CD8-positive, alpha-beta memory T cell (primary cell): ENCODE measurements around the gene AARS2. TPM values are rescaled to one million over a fixed set of nuclear protein-coding genes. Genes with fewer than 3 reads are reported as not detected.

Experiments
- CTCF ChIA-PET: fragments of 350-600 bp; sonication (Branson Sonifier 250); formaldehyde crosslinking; loops from one replicate; lab custom pipeline; 2021; ENCODE audit warnings: antibody characterized with exemption; lab: Charles Lee
- POLR2A ChIA-PET: fragments of 350-600 bp; sonication (Branson Sonifier 250); formaldehyde crosslinking; loops from one replicate; lab custom pipeline; 2021; ENCODE audit warnings: antibody characterized with exemption; lab: Charles Lee
- DNase-seq, 5 donors: peaks; one replicate each; pipeline versions ENCODE4 v3.0.0 to v3.0.0-alpha.2; 2020 to 2022; ENCODE audit warnings: mixed read lengths in 1 of 5
- H3K27ac ChIP-seq: one replicate; pipeline ENCODE4 v1.7.0; 2013; ENCODE audit warnings: low read depth, mild to moderate bottlenecking, low read length, moderate library complexity
- H3K27me3 ChIP-seq: 2 replicates; pipeline ENCODE4 v1.7.0; 2013; ENCODE audit warnings: low read length, mild to moderate bottlenecking; ENCODE audit not compliant: insufficient read depth, poor library complexity, severe bottlenecking
- H3K36me3 ChIP-seq: 2 replicates; pipeline ENCODE4 v1.7.0; 2013; ENCODE audit warnings: mild to moderate bottlenecking, low read length, moderate library complexity; ENCODE audit not compliant: insufficient read depth
- H3K4me1 ChIP-seq: 2 replicates; pipeline ENCODE4 v1.7.0; 2013; ENCODE audit warnings: mild to moderate bottlenecking, low read length, moderate library complexity; ENCODE audit not compliant: insufficient read depth
- H3K4me3 ChIP-seq: 2 replicates; pipeline ENCODE4 v1.7.0; 2013; ENCODE audit warnings: mild to moderate bottlenecking, low read length
- H3K9me3 ChIP-seq: 2 replicates; pipeline ENCODE4 v1.7.0; 2013; ENCODE audit warnings: mild to moderate bottlenecking, low read length
- H3K27ac Mint-ChIP-seq, 8 donors: one replicate each; pipeline ENCODE4 v1.8.0; 2020 to 2021; ENCODE audit warnings: mixed read lengths in 8 of 8, mild to moderate bottlenecking in 6 of 8, inconsistent platforms in 3 of 8, moderate library complexity in 3 of 8
- H3K27me3 Mint-ChIP-seq, 2 donors: one replicate each; pipeline ENCODE4 v1.8.0; 2020 to 2021; ENCODE audit warnings: mixed read lengths in 2 of 2, mild to moderate bottlenecking in 1 of 2, moderate library complexity in 1 of 2
- H3K36me3 Mint-ChIP-seq, 3 donors: one replicate each; pipeline ENCODE4 v1.8.0; 2020 to 2021; ENCODE audit warnings: mixed read lengths in 3 of 3, inconsistent platforms in 1 of 3, mild to moderate bottlenecking in 1 of 3
- H3K4me1 Mint-ChIP-seq, 3 donors: one replicate each; pipeline ENCODE4 v1.8.0; 2020 to 2021; ENCODE audit warnings: mixed read lengths in 3 of 3, inconsistent platforms in 1 of 3, mild to moderate bottlenecking in 1 of 3
- H3K4me3 Mint-ChIP-seq, 7 donors: one replicate each; pipeline ENCODE4 v1.8.0; 2020 to 2021; ENCODE audit warnings: mixed read lengths in 7 of 7, mild to moderate bottlenecking in 6 of 7, moderate library complexity in 4 of 7, inconsistent platforms in 2 of 7
- H3K9me3 Mint-ChIP-seq, 5 donors: one replicate each; pipeline ENCODE4 v1.8.0; 2020 to 2022; ENCODE audit warnings: mixed read lengths in 5 of 5, mild to moderate bottlenecking in 3 of 5, moderate library complexity in 2 of 5, inconsistent platforms in 1 of 5
- polyA plus RNA-seq: library from polyadenylated mRNA; unstranded; fragments of 300-500 nt; fragmentation: Illumina TruSeq; gene quantifications from one replicate; pipeline ENCODE4 v1.2.3, GENCODE V29; 2021
- total RNA-seq, 2 experiments: library from RNA; stranded (reverse); gene quantifications; one replicate each; pipeline ENCODE4 v1.2.3, GENCODE V29; 2021

Gene AARS2
- total and polyA plus RNA-seq, 3 experiments from 2014 or later = 10.4 to 27.7 (median 25.8) TPM

- Mint-ChIP-seq H3K4me3 (no peak overlapping the region), H3K27ac (no peak overlapping the region), H3K9me3 (no peaks in the 10 kb centered on the region), H3K4me1 (no peaks in the 10 kb centered on the region), H3K36me3 (peaks cover 0 to 4% (median 0%) of the 10 kb centered on the region in 3 donors), H3K27me3 (peaks cover 55 to 77% of the 10 kb centered on the region in 2 donors)
- Histone ChIP-seq H3K27me3 (peaks cover 7% of the 10 kb centered on the region), H3K4me3 (no peak overlapping the region), H3K36me3 (no peaks in the 10 kb centered on the region), H3K4me1 (no peaks in the 10 kb centered on the region), H3K9me3 (no peaks in the 10 kb centered on the region), H3K27ac (no peak overlapping the region)
- CTCF ChIA-PET = interaction anchor here (1.6 kb wide), 1 partner anchor 18 kb away, joined by 4 read pairs; no protein-coding TSS in a partner anchor
- no peak for DNase-seq
- POLR2A ChIA-PET = no interaction called here
These were observed 26.4 kb downstream of the AARS2 start for GRCh38 chr6:44286747-44287146.

GRCh38 chr6:44286285-44286565 lies 26.9 kb downstream of the AARS2 start:
- DNase-seq = no peak
- Mint-ChIP-seq H3K27me3 (peaks cover 51 to 72% of the 10 kb centered on the region in 2 donors), H3K36me3 (peaks cover 0 to 4% (median 0%) of the 10 kb centered on the region in 3 donors), H3K27ac (no peak overlapping the region), H3K4me1 (no peaks in the 10 kb centered on the region), H3K4me3 (no peak overlapping the region), H3K9me3 (no peaks in the 10 kb centered on the region)
- peaks cover 7% of the 10 kb centered on the region for H3K27me3 ChIP-seq
- H3K27ac ChIP-seq = no peak overlapping the region
- no peaks in the 10 kb centered on the region for H3K9me3 ChIP-seq
- H3K4me1 ChIP-seq = no peaks in the 10 kb centered on the region
- no peaks in the 10 kb centered on the region for H3K36me3 ChIP-seq
- no peak overlapping the region for H3K4me3 ChIP-seq
- CTCF ChIA-PET = no interaction called here
- POLR2A ChIA-PET = no interaction called here

GRCh38 chr6:44285552-44286284 lies 27.4 kb downstream of the AARS2 start:
- Histone ChIP-seq H3K36me3 (no peaks in the 10 kb centered on the region), H3K27me3 (peaks cover 7% of the 10 kb centered on the region), H3K4me1 (no peaks in the 10 kb centered on the region), H3K9me3 (no peaks in the 10 kb centered on the region), H3K27ac (no peak overlapping the region), H3K4me3 (no peak overlapping the region)
- Mint-ChIP-seq H3K27me3 (peaks cover 51 to 69% of the 10 kb centered on the region in 2 donors), H3K4me1 (no peaks in the 10 kb centered on the region), H3K4me3 (no peak overlapping the region), H3K36me3 (peaks cover 0 to 4% (median 0%) of the 10 kb centered on the region in 3 donors), H3K27ac (no peak overlapping the region), H3K9me3 (no peaks in the 10 kb centered on the region)
- DNase-seq = peak in 1 of 5 donors; percentile 26
- ChIA-PET CTCF (no interaction called here), POLR2A (no interaction called here)

GRCh38 chr6:44284867-44285266 lies 28.3 kb downstream of the AARS2 start:
- Histone ChIP-seq H3K4me3 (no peak overlapping the region), H3K9me3 (no peaks in the 10 kb centered on the region), H3K27ac (no peak overlapping the region), H3K36me3 (no peaks in the 10 kb centered on the region), H3K27me3 (peaks cover 7% of the 10 kb centered on the region), H3K4me1 (no peaks in the 10 kb centered on the region)
- Mint-ChIP-seq H3K4me3 (no peak overlapping the region), H3K36me3 (peaks cover 0 to 4% (median 0%) of the 10 kb centered on the region in 3 donors), H3K27me3 (peaks cover 48 to 70% of the 10 kb centered on the region in 2 donors), H3K27ac (no peak overlapping the region), H3K4me1 (no peaks in the 10 kb centered on the region), H3K9me3 (no peaks in the 10 kb centered on the region)
- no peak for DNase-seq
- POLR2A ChIA-PET = no interaction called here
- CTCF ChIA-PET = no interaction called here

- H3K4me3 ChIP-seq = no peak overlapping the region
- no peaks in the 10 kb centered on the region for H3K4me1 Mint-ChIP-seq
- peaks cover 0 to 4% (median 0%) of the 10 kb centered on the region in 3 donors for H3K36me3 Mint-ChIP-seq
- no peaks in the 10 kb centered on the region for H3K9me3 Mint-ChIP-seq
- H3K36me3 ChIP-seq = no peaks in the 10 kb centered on the region
- H3K27me3 Mint-ChIP-seq = peaks cover 43 to 71% of the 10 kb centered on the region in 2 donors
- H3K27me3 ChIP-seq = peaks cover 7% of the 10 kb centered on the region
- H3K9me3 ChIP-seq = no peaks in the 10 kb centered on the region
- no peaks in the 10 kb centered on the region for H3K4me1 ChIP-seq
- no peak overlapping the region for H3K4me3 Mint-ChIP-seq
- no peak overlapping the region for H3K27ac Mint-ChIP-seq
- ChIA-PET CTCF (no interaction called here), POLR2A (no interaction called here)
- H3K27ac ChIP-seq = no peak overlapping the region
- no peak for DNase-seq
These were observed 29.0 kb downstream of the AARS2 start for GRCh38 chr6:44284121-44284520.

- Histone ChIP-seq H3K27ac (no peak overlapping the region), H3K4me3 (no peak overlapping the region), H3K27me3 (peaks cover 14% of the 10 kb centered on the region), H3K9me3 (no peaks in the 10 kb centered on the region), H3K36me3 (no peaks in the 10 kb centered on the region), H3K4me1 (no peaks in the 10 kb centered on the region)
- Mint-ChIP-seq H3K36me3 (peaks cover 0 to 3% (median 0%) of the 10 kb centered on the region in 3 donors), H3K4me1 (peaks cover 0 to 6% (median 3%) of the 10 kb centered on the region in 3 donors), H3K9me3 (no peaks in the 10 kb centered on the region), H3K27me3 (peaks cover 39 to 64% of the 10 kb centered on the region in 2 donors), H3K4me3 (peak overlapping the region in 1 of 7 donors; percentile 9), H3K27ac (no peak overlapping the region)
- ChIA-PET CTCF (interaction anchor here (0.6 kb wide), 1 partner anchor 626 kb away, joined by 3 read pairs; no protein-coding TSS in a partner anchor), POLR2A (interaction anchor here (1.1 kb wide), 1 partner anchor 22 kb away, joined by 4 read pairs; no protein-coding TSS in a partner anchor)
- DNase-seq = no peak
These were observed 34.1 kb downstream of the AARS2 start for GRCh38 chr6:44278774-44279697.

GRCh38 chr6:44278315-44278714 lies 34.8 kb downstream of the AARS2 start:
- Mint-ChIP-seq H3K4me3 (no peak overlapping the region), H3K4me1 (peaks cover 0 to 6% (median 3%) of the 10 kb centered on the region in 3 donors), H3K36me3 (peaks cover 0 to 3% (median 0%) of the 10 kb centered on the region in 3 donors), H3K27me3 (peaks cover 37 to 63% of the 10 kb centered on the region in 2 donors), H3K27ac (no peak overlapping the region), H3K9me3 (no peaks in the 10 kb centered on the region)
- Histone ChIP-seq H3K27ac (no peak overlapping the region), H3K9me3 (no peaks in the 10 kb centered on the region), H3K36me3 (no peaks in the 10 kb centered on the region), H3K4me1 (no peaks in the 10 kb centered on the region), H3K27me3 (peaks cover 21% of the 10 kb centered on the region), H3K4me3 (no peak overlapping the region)
- POLR2A ChIA-PET = interaction anchor here (1.1 kb wide), 1 partner anchor 22 kb away, joined by 4 read pairs; no protein-coding TSS in a partner anchor
- no peak for DNase-seq
- CTCF ChIA-PET = interaction anchor here (0.9 to 1.5 kb wide), 2 partner anchors 10 to 60 kb away, joined by 3 to 6 read pairs; no protein-coding TSS in a partner anchor
